Lung (tissue), 12 donors: Measurements from ENCODE around the gene MBP. TPM values are rescaled to one million over a fixed set of nuclear protein-coding genes. Genes with fewer than 3 reads are reported as not detected.

Experiments
- ATAC-seq: fragments of 200-7000 bp; cut with Tn5 transposase; one replicate; pipeline ENCODE4 v1.9.1; 2020; ENCODE audit warnings: moderate number of reproducible peaks; ENCODE audit not compliant: insufficient read depth, low FRiP score
- DNase-seq, 3 donors: peaks; one replicate each; pipeline ENCODE4 v3.0.0-alpha.2; 2013 to 2017
- H3K27ac ChIP-seq, 2 donors: one replicate each; pipeline ENCODE4 v1.5.1; 2013; ENCODE audit warnings: mild to moderate bottlenecking in 2 of 2, moderate library complexity in 2 of 2, control low read depth in 1 of 2, inconsistent platforms in 1 of 2, low read depth in 1 of 2, low read length in 1 of 2
- H3K27me3 ChIP-seq, 3 donors: one replicate each; pipeline ENCODE4 v1.5.1; 2013; ENCODE audit warnings: low read length in 2 of 3; ENCODE audit not compliant: control insufficient read depth in 3 of 3, insufficient read depth in 3 of 3
- H3K36me3 ChIP-seq, 4 donors: one replicate each; pipeline ENCODE4 v1.5.1; 2013; ENCODE audit warnings: low read length in 4 of 4, mild to moderate bottlenecking in 1 of 4, moderate library complexity in 1 of 4; ENCODE audit not compliant: control insufficient read depth in 4 of 4, insufficient read depth in 4 of 4
- H3K4me1 ChIP-seq, 5 donors: one replicate each; pipeline ENCODE4 v1.5.1; 2013; ENCODE audit warnings: low read length in 5 of 5, mild to moderate bottlenecking in 2 of 5, moderate library complexity in 1 of 5; ENCODE audit not compliant: control insufficient read depth in 5 of 5, insufficient read depth in 5 of 5
- H3K4me3 ChIP-seq: one replicate; pipeline ENCODE4 v1.5.1; 2013; ENCODE audit warnings: mild to moderate bottlenecking, control low read depth, moderate library complexity
- H3K9ac ChIP-seq, 2 donors: one replicate each; pipeline ENCODE4 v1.5.1; 2013; ENCODE audit warnings: low read length in 2 of 2, control low read depth in 1 of 2; ENCODE audit not compliant: insufficient read depth in 1 of 2
- H3K9me3 ChIP-seq, 4 donors: one replicate each; pipeline ENCODE4 v1.5.1; 2013; ENCODE audit warnings: low read length in 3 of 4, mild to moderate bottlenecking in 1 of 4, moderate library complexity in 1 of 4; ENCODE audit not compliant: control insufficient read depth in 4 of 4, insufficient read depth in 3 of 4
- WGBS, 2 donors: extraction: QIAGEN DNeasy Blood & Tissue Kit; methylation state at CpG; one replicate each; pipeline ENCODE4 v1.1.7; 2013; 5-methylcytosine and 5-hydroxymethylcytosine counted together
- polyA plus RNA-seq, 2 donors: library from polyadenylated mRNA; stranded (reverse); fragments of 200-250 nt; gene quantifications; one replicate each; pipeline ENCODE4 v1.2.1, GENCODE V29; 2013
- total RNA-seq, 2 donors: library from RNA; depleted of rRNA in 1 of 2; stranded (reverse); fragments of >200 nt in 1 of 2; gene quantifications; one replicate each; pipeline ENCODE4 v1.2.1, GENCODE V29; 2014 to 2021
- TF ChIP-seq, protein P1 (sequence below): IDR thresholded peaks from 2 replicates; pipeline ENCODE4 v1.5.1; 2012; ENCODE audit warnings: mild to moderate bottlenecking; ENCODE audit errors: control extremely low read depth, extremely low read depth
- donor health status: control.
- donor health status: control.
- donor health status: Bipolar disorder and iron deficiency.
- donor health status: healthy.
- donor health status: DM: yes; HTN: yes; CAD: no.

MBP gene
- total and polyA plus RNA-seq, 4 donors: 15.6 to 64.1 (median 30.9) TPM

DNA sequence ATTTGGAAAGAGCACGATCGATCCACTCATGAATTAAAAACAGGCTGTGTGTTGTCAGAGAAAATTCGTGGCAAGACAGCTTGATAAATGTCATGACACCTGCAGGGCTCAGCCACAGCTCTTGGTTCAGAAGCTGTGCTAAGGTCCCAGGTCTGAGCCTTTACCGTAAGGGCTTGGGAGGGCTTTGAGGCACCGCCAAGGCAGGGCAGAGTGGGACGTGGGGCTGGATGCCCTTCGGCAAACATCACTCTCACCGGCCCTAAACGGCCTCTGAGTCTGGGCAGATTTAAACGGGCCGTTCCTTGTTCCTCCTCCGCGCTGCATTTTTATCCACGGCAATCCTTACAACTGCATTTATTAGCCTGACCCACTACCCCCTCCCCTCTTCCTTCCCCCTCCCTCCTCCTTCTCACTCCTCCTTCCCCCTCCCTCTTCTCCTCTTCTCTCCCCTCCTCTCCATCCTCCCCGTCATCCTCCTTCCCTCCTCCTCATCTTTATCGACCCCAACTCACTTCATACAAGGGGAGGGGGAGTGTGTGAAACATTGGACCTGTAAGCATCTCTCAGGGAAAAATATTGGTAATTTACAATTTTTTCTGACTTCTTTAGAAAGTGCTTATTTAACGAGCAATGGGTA, 33.9 kb downstream of the MBP start:
- TF ChIP-seq, protein P1, sequence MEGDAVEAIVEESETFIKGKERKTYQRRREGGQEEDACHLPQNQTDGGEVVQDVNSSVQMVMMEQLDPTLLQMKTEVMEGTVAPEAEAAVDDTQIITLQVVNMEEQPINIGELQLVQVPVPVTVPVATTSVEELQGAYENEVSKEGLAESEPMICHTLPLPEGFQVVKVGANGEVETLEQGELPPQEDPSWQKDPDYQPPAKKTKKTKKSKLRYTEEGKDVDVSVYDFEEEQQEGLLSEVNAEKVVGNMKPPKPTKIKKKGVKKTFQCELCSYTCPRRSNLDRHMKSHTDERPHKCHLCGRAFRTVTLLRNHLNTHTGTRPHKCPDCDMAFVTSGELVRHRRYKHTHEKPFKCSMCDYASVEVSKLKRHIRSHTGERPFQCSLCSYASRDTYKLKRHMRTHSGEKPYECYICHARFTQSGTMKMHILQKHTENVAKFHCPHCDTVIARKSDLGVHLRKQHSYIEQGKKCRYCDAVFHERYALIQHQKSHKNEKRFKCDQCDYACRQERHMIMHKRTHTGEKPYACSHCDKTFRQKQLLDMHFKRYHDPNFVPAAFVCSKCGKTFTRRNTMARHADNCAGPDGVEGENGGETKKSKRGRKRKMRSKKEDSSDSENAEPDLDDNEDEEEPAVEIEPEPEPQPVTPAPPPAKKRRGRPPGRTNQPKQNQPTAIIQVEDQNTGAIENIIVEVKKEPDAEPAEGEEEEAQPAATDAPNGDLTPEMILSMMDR: no peak
- ATAC-seq: no peak
- H3K4me3 ChIP-seq: no peak overlapping the region
- no peak for DNase-seq
- no peaks in the 10 kb centered on the region for H3K9me3 ChIP-seq
- H3K9ac ChIP-seq: no peak overlapping the region
- H3K27ac ChIP-seq: peak overlapping the region in 1 of 2 donors; percentile 72
- peaks cover 0 to 9% (median 0%) of the 10 kb centered on the region in 4 donors for H3K36me3 ChIP-seq
- peaks cover 0 to 22% (median 3%) of the 10 kb centered on the region in 5 donors for H3K4me1 ChIP-seq
- peaks cover 0 to 51% (median 23%) of the 10 kb centered on the region in 3 donors for H3K27me3 ChIP-seq
- 26 to 45% methylated on average over 17 of the region's 17 CpGs for WGBS, 2 donors

GRCh38 chr18:77098029-77098428, 34.6 kb downstream of the MBP start:
- H3K9ac ChIP-seq: no peak overlapping the region
- no peak for ATAC-seq

GRCh38 chr18:77096936-77097886, 35.4 kb downstream of the MBP start:
- no peaks in the 10 kb centered on the region for H3K9me3 ChIP-seq
- H3K27ac ChIP-seq: peak overlapping the region in 1 of 2 donors; percentile 42
- WGBS, 2 donors: 83 to 85% methylated on average over 11 of the region's 11 CpGs
- H3K27me3 ChIP-seq: peaks cover 0 to 44% (median 23%) of the 10 kb centered on the region in 3 donors
- H3K36me3 ChIP-seq: peaks cover 0 to 10% (median 0%) of the 10 kb centered on the region in 4 donors
- peaks cover 0 to 22% (median 3%) of the 10 kb centered on the region in 5 donors for H3K4me1 ChIP-seq
- no peak for DNase-seq
- no peak overlapping the region for H3K9ac ChIP-seq
- TF ChIP-seq, protein P1: no peak
- ATAC-seq: no peak
- H3K4me3 ChIP-seq: no peak overlapping the region

More at GRCh38 chr18:77098029-77098428, 34.6 kb downstream of the MBP start:
- DNase-seq: no peak
- Histone ChIP-seq H3K36me3 (peaks cover 0 to 8% (median 0%) of the 10 kb centered on the region in 4 donors), H3K27me3 (peaks cover 0 to 48% (median 23%) of the 10 kb centered on the region in 3 donors), H3K27ac (peak overlapping the region in 1 of 2 donors; percentile 49), H3K9me3 (no peaks in the 10 kb centered on the region), H3K4me3 (no peak overlapping the region), H3K4me1 (peaks cover 0 to 22% (median 3%) of the 10 kb centered on the region in 5 donors)
- TF ChIP-seq, protein P1: no peak
- 33 to 51% methylated on average over 2 of the region's 2 CpGs for WGBS, 2 donors
